Colonic mucosa (tissue), 4 donors: ENCODE results near the gene IFITM1. TPM values are rescaled to one million over a fixed set of nuclear protein-coding genes. Genes with fewer than 3 reads are reported as not detected.
"Not testable (repeated sequence)": the region's sequence is repeated elsewhere in the genome, so short reads cannot be mapped to it uniquely, and the experiment has no call there.

ENCODE experiments used
- DNase-seq: peaks from one replicate; pipeline ENCODE4 v3.0.0-alpha.2; 2020
- H3K27ac ChIP-seq: fragments of 200-600 bp; one replicate; pipeline ENCODE4 v1.8.0; 2021
- H3K27me3 ChIP-seq: fragments of 200-600 bp; one replicate; pipeline ENCODE4 v1.8.0; 2021
- H3K36me3 ChIP-seq: fragments of 200-600 bp; one replicate; pipeline ENCODE4 v1.8.0; 2021
- H3K4me1 ChIP-seq: fragments of 200-600 bp; one replicate; pipeline ENCODE4 v1.8.0; 2021; ENCODE audit warnings: mild to moderate bottlenecking
- H3K4me3 ChIP-seq: fragments of 200-600 bp; one replicate; pipeline ENCODE4 v1.8.0; 2021
- H3K9ac ChIP-seq, 2 donors: one replicate each; pipeline ENCODE4 v1.7.0; 2013; ENCODE audit warnings: control low read depth in 2 of 2, low read depth in 2 of 2, low read length in 2 of 2
- H3K9me3 ChIP-seq: fragments of 200-600 bp; one replicate; pipeline ENCODE4 v1.8.0; 2021
- CTCF ChIP-seq: fragments of 200-600 bp; IDR thresholded peaks from one replicate; pipeline ENCODE4 v1.8.0; 2022; ENCODE audit warnings: antibody characterized with exemption, mild to moderate bottlenecking
- intact Hi-C: fragments of 100-400 bp; cut with DNase I; formaldehyde crosslinking; loops from one replicate; pipeline ENCODE4 v1.14.1; 2022
- total RNA-seq, 2 donors: library from RNA; stranded (reverse); fragmentation: NEBNext Ultra II Directional in 1 of 2; extraction: Animal tissue kit (Norgen Biotek cat#: 25700) in 1 of 2; gene quantifications; one replicate each; pipeline ENCODE4 v1.2.1, GENCODE V29; 2021
- donor health status: healthy.
- donor health status: DM: no; HTN: no; CAD: no.
- donor health status: DM: no; HTN: no; CAD: no.

Gene IFITM1
- total RNA-seq, 2 donors from 2014 or later, result 63.3 to 101 TPM

GRCh38 chr11:340539-341512, 27.0 kb downstream of the IFITM1 start:
- TF ChIP-seq CTCF, result no peak
- Histone ChIP-seq H3K36me3 (no peaks in the 10 kb centered on the region), H3K27me3 (no peaks in the 10 kb centered on the region), H3K9ac (no peak overlapping the region), H3K27ac (no peak overlapping the region), H3K4me1 (peaks cover 6% of the 10 kb centered on the region), H3K4me3 (no peak overlapping the region), H3K9me3 (no peaks in the 10 kb centered on the region)
- no peak for DNase-seq
- intact Hi-C loops, result no loop called here

- H3K27ac ChIP-seq, result no peak overlapping the region
- H3K36me3 ChIP-seq, result no peaks in the 10 kb centered on the region
- H3K27me3 ChIP-seq, result no peaks in the 10 kb centered on the region
- no peak for DNase-seq
- intact Hi-C loops, result no loop called here
- H3K9ac ChIP-seq, result no peak overlapping the region
- no peaks in the 10 kb centered on the region for H3K4me1 ChIP-seq
- no peak for TF ChIP-seq CTCF
- H3K9me3 ChIP-seq, result no peaks in the 10 kb centered on the region
- H3K4me3 ChIP-seq, result no peak overlapping the region
Measured at GRCh38 chr11:342328-342727, 28.5 kb downstream of the IFITM1 start.

GRCh38 chr11:344836-345578, 31.2 kb downstream of the IFITM1 start:
- no peaks in the 10 kb centered on the region for H3K9me3 ChIP-seq
- intact Hi-C loops, result no loop called here
- no peak for TF ChIP-seq CTCF

GRCh38 chr11:346529-346928, 32.7 kb downstream of the IFITM1 start:
- TF ChIP-seq CTCF, result no peak
- no peak overlapping the region for H3K9ac ChIP-seq
- no peaks in the 10 kb centered on the region for H3K9me3 ChIP-seq
- intact Hi-C loops, result no loop called here
- H3K27me3 ChIP-seq, result no peaks in the 10 kb centered on the region
- H3K4me3 ChIP-seq, result no peak overlapping the region
- no peaks in the 10 kb centered on the region for H3K36me3 ChIP-seq
- DNase-seq, result no peak
- H3K4me1 ChIP-seq, result no peaks in the 10 kb centered on the region
- H3K27ac ChIP-seq, result no peak overlapping the region

More at GRCh38 chr11:344836-345578, 31.2 kb downstream of the IFITM1 start:
- no peak overlapping the region for H3K27ac ChIP-seq
- H3K27me3 ChIP-seq, result no peaks in the 10 kb centered on the region
- no peak for DNase-seq
- H3K4me3 ChIP-seq, result no peak overlapping the region
- H3K36me3 ChIP-seq, result no peaks in the 10 kb centered on the region
- no peaks in the 10 kb centered on the region for H3K4me1 ChIP-seq
- H3K9ac ChIP-seq, result no peak overlapping the region

- H3K9ac ChIP-seq, H3K4me3 ChIP-seq, H3K27me3 ChIP-seq, H3K27ac ChIP-seq, H3K36me3 ChIP-seq, H3K4me1 ChIP-seq, intact Hi-C loops, H3K9me3 ChIP-seq, DNase-seq: not testable (repeated sequence)
Measured at GRCh38 chr11:349270-349954, 35.6 kb downstream of the IFITM1 start.

GRCh38 chr11:350033-350722, 36.3 kb downstream of the IFITM1 start:
- H3K4me1 ChIP-seq, DNase-seq, H3K36me3 ChIP-seq, intact Hi-C loops, H3K9me3 ChIP-seq, H3K4me3 ChIP-seq, H3K27me3 ChIP-seq, H3K27ac ChIP-seq: not testable (repeated sequence)
- peak overlapping the region in 1 of 2 donors; percentile 69 for H3K9ac ChIP-seq
